Smooth muscle cell (in vitro differentiated cells): ENCODE results near the gene SHISA6. TPM values are rescaled to one million over a fixed set of nuclear protein-coding genes. Genes with fewer than 3 reads are reported as not detected.

Experiments used
- DNase-seq: peaks from one replicate; lab custom pipeline; 2025; ENCODE audit not compliant: unreplicated experiment; lab: John Stamatoyannopoulos, UW
- H2AFZ ChIP-seq: fragments of 200-600 bp; sonication (generic); 2 replicates; pipeline ENCODE4 v1.6.0; 2016; ENCODE audit warnings: antibody characterized with exemption, low read depth, mild to moderate bottlenecking
- H3F3A ChIP-seq: fragments of 200-600 bp; sonication (generic); 2 replicates; pipeline ENCODE4 v1.6.0; 2017; ENCODE audit warnings: antibody characterized with exemption, low read depth
- H3K27ac ChIP-seq: fragments of 200-600 bp; sonication (generic); 2 replicates; pipeline ENCODE4 v1.5.1; 2016; ENCODE audit warnings: low read depth, mild to moderate bottlenecking
- H3K27me3 ChIP-seq: fragments of 200-600 bp; sonication (generic); 2 replicates; pipeline ENCODE4 v1.6.1; 2016; ENCODE audit warnings: low read depth, mild to moderate bottlenecking
- H3K36me3 ChIP-seq: fragments of 200-600 bp; sonication (generic); 2 replicates; pipeline ENCODE4 v1.5.1; 2016; ENCODE audit warnings: low read depth
- H3K4me1 ChIP-seq: fragments of 200-600 bp; sonication (generic); 2 replicates; pipeline ENCODE4 v1.5.1; 2016; ENCODE audit warnings: low read depth
- H3K4me2 ChIP-seq: fragments of 200-600 bp; sonication (generic); 2 replicates; pipeline ENCODE4 v1.6.0; 2016; ENCODE audit warnings: mild to moderate bottlenecking
- H3K4me3 ChIP-seq: fragments of 200-600 bp; sonication (generic); 2 replicates; pipeline ENCODE4 v1.5.1; 2016; ENCODE audit warnings: mild to moderate bottlenecking
- H3K79me2 ChIP-seq: fragments of 200-600 bp; sonication (generic); 2 replicates; pipeline ENCODE4 v1.6.0; 2016; ENCODE audit warnings: low read depth, mild to moderate bottlenecking
- H3K9ac ChIP-seq: fragments of 200-600 bp; sonication (generic); 2 replicates; pipeline ENCODE4 v1.6.0; 2016; ENCODE audit warnings: low read depth
- H3K9me3 ChIP-seq: fragments of 200-600 bp; sonication (generic); replicated peaks from 2 replicates; pipeline ENCODE4 v1.5.1; 2016; ENCODE audit warnings: low read depth
- H4K20me1 ChIP-seq: fragments of 200-600 bp; sonication (generic); 2 replicates; pipeline ENCODE4 v1.6.0; 2016; ENCODE audit warnings: low read depth
- CTCF ChIP-seq: fragments of 200-600 bp; sonication (generic); IDR thresholded peaks from 2 replicates; pipeline ENCODE4 v1.5.1; 2017; ENCODE audit warnings: borderline replicate concordance, mild to moderate bottlenecking, antibody characterized with exemption; ENCODE audit not compliant: insufficient read depth, poor library complexity, severe bottlenecking
- WGBS: methylation state at CpG from one replicate; pipeline ENCODE4 v1.1.7; 2016; ENCODE audit warnings: low lambda C conversion rate; 5-methylcytosine and 5-hydroxymethylcytosine counted together
- polyA plus RNA-seq: library from polyadenylated mRNA; unstranded; fragments of >200 nt; fragmentation: Nextera tagmentation; extraction: Ambion mirVana; gene quantifications from 2 replicates; pipeline ENCODE4 v1.2.1, GENCODE V29; 2016
- total RNA-seq: library from RNA; depleted of rRNA; stranded (reverse); fragments of >200 nt; gene quantifications from 2 replicates; pipeline ENCODE4 v1.2.3, GENCODE V29; 2014

Gene SHISA6
- total and polyA plus RNA-seq, 2 experiments from 2014 or later = 0.04 to 0.35 TPM

DNA sequence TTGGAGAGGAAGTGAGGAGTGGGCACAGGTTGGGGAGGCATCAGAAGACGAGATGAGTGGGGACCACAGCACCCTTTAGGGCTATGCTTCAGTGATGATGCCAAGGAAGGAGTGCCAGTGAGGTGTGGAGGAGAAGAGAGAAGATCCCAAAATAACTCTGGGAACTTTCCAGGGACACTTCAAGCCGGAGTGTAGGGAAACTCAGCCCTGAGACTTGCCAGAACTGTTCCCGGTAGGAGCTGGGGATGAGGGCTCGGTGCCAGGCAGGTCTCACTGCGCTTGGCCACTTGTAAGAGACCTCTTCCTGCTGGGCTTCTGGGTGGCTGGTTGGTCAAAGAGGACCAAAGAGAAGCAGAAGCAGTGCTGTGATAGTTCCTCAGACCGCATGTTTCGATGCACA lies 63.6 kb downstream of the SHISA6 start:
- no peak overlapping the region for H3K4me2 ChIP-seq
- no peaks in the 10 kb centered on the region for H3K9me3 ChIP-seq
- no peaks in the 10 kb centered on the region for H4K20me1 ChIP-seq
- no peaks in the 10 kb centered on the region for H3K79me2 ChIP-seq
- no peak overlapping the region for H3K4me3 ChIP-seq
- no peak overlapping the region for H2AFZ ChIP-seq
- no peak overlapping the region for H3K27ac ChIP-seq
- DNase-seq = no peak
- H3F3A ChIP-seq = no peaks in the 10 kb centered on the region
- no peaks in the 10 kb centered on the region for H3K4me1 ChIP-seq
- TF ChIP-seq CTCF = no peak
- no peak overlapping the region for H3K9ac ChIP-seq
- no peaks in the 10 kb centered on the region for H3K27me3 ChIP-seq
- WGBS = 91% methylated on average over 7 of the region's 7 CpGs
- no peaks in the 10 kb centered on the region for H3K36me3 ChIP-seq

DNA sequence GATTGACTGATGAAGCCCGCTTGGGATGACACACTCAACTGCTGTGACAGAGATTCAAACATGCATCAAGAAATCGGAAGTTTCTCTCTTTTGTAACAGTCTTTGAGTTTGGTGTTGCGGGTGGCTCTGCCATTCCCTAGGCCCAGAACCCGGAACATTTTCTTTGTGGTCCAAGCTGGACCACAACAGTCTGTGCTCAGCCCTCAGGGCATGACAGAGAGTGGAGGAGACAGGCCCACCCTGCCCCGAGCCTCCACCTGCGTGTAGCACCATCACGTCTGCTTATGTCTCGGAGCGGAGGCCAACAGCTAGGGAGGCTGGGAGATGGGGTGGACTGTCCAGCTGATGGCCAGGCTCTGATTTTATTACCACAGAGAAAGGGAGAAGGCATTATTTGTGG lies 64.5 kb downstream of the SHISA6 start:
- Histone ChIP-seq H3K27ac (no peak overlapping the region), H3K4me2 (no peak overlapping the region), H4K20me1 (no peaks in the 10 kb centered on the region), H3K4me3 (no peak overlapping the region), H3K9me3 (no peaks in the 10 kb centered on the region), H2AFZ (no peak overlapping the region), H3K27me3 (no peaks in the 10 kb centered on the region), H3F3A (no peaks in the 10 kb centered on the region), H3K79me2 (no peaks in the 10 kb centered on the region), H3K4me1 (no peaks in the 10 kb centered on the region), H3K9ac (no peak overlapping the region), H3K36me3 (no peaks in the 10 kb centered on the region)
- no peak for DNase-seq
- 98% methylated on average over 9 of the region's 9 CpGs for WGBS
- no peak for TF ChIP-seq CTCF

DNA sequence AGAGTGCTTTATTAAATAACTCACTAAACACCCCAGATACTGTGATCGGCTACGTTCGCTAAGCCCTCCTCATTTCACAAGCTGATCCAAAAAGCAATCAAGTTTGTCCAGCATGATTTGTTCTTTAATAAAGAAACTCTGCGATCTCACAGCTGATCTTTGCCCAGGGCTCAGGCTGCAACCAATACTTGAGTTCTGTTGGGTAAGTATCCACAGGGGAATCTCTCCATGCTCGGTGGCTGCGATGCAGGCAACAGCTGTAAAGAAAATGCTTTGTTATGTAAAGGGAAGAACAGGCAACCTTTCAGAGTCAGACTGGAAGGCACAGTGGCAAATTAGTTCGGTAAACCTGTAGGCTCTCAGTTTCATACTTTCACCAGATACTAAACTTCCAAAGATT lies 67.5 kb downstream of the SHISA6 start:
- H2AFZ ChIP-seq = no peak overlapping the region
- H4K20me1 ChIP-seq = no peaks in the 10 kb centered on the region
- no peaks in the 10 kb centered on the region for H3K27me3 ChIP-seq
- H3F3A ChIP-seq = no peaks in the 10 kb centered on the region
- H3K4me3 ChIP-seq = no peak overlapping the region
- no peak for DNase-seq
- no peaks in the 10 kb centered on the region for H3K9me3 ChIP-seq
- H3K4me2 ChIP-seq = no peak overlapping the region
- H3K36me3 ChIP-seq = no peaks in the 10 kb centered on the region
- H3K4me1 ChIP-seq = no peaks in the 10 kb centered on the region
- no peak overlapping the region for H3K9ac ChIP-seq
- no peak overlapping the region for H3K27ac ChIP-seq
- no peak for TF ChIP-seq CTCF
- 72% methylated on average over 7 of the region's 7 CpGs for WGBS
- H3K79me2 ChIP-seq = no peaks in the 10 kb centered on the region

DNA sequence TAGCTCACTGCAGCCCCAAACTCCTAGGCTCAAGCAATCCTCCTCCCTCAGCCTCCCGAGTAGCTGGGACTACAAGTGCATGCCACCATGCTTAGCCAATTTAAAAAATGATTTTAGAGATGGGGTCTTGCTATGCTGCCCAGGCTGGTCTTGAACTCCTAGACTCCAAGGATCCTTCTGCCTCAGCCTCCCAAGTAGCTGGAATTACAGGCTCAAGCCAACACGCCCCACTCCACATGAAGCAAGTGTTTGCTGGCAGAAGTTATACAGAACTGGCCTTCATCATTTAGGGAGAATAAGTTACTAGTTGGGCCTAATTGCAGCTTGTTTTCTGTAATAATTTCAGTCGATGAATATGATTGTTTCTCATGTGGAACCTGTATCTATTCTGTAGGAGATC lies 68.0 kb downstream of the SHISA6 start:
- H3K4me2 ChIP-seq = no peak overlapping the region
- TF ChIP-seq CTCF = no peak
- no peaks in the 10 kb centered on the region for H3K79me2 ChIP-seq
- no peaks in the 10 kb centered on the region for H4K20me1 ChIP-seq
- H2AFZ ChIP-seq = no peak overlapping the region
- WGBS = 90% methylated on average over 3 of the region's 3 CpGs
- no peak overlapping the region for H3K9ac ChIP-seq
- H3K4me1 ChIP-seq = no peaks in the 10 kb centered on the region
- no peak for DNase-seq
- no peaks in the 10 kb centered on the region for H3K36me3 ChIP-seq
- no peak overlapping the region for H3K27ac ChIP-seq
- no peak overlapping the region for H3K4me3 ChIP-seq
- H3F3A ChIP-seq = no peaks in the 10 kb centered on the region
- H3K9me3 ChIP-seq = no peaks in the 10 kb centered on the region
- no peaks in the 10 kb centered on the region for H3K27me3 ChIP-seq
